ENCODE results near the gene FADS2.

- TF ChIP-seq EP300 (IDR thresholded peaks at IDR 0.05) (no peak), POLR2AphosphoS5 (IDR thresholded peaks at IDR 0.05) (no peak)
- TF ChIP-seq, protein P1, sequence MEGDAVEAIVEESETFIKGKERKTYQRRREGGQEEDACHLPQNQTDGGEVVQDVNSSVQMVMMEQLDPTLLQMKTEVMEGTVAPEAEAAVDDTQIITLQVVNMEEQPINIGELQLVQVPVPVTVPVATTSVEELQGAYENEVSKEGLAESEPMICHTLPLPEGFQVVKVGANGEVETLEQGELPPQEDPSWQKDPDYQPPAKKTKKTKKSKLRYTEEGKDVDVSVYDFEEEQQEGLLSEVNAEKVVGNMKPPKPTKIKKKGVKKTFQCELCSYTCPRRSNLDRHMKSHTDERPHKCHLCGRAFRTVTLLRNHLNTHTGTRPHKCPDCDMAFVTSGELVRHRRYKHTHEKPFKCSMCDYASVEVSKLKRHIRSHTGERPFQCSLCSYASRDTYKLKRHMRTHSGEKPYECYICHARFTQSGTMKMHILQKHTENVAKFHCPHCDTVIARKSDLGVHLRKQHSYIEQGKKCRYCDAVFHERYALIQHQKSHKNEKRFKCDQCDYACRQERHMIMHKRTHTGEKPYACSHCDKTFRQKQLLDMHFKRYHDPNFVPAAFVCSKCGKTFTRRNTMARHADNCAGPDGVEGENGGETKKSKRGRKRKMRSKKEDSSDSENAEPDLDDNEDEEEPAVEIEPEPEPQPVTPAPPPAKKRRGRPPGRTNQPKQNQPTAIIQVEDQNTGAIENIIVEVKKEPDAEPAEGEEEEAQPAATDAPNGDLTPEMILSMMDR (IDR thresholded peaks at IDR 0.05), result no peak
Observed at GRCh38 chr11:61906522-61906909, 78.4 kb downstream of the FADS2 start.
